H1 (cell line): Measurements from ENCODE around the gene KMT2A. TPM values are rescaled to one million over a fixed set of nuclear protein-coding genes. Genes with fewer than 3 reads are reported as not detected.

Source experiments
- CTCF ChIA-PET: fragments of 300-600 bp; sonication (Branson Sonifier 250); formaldehyde crosslinking; loops from one replicate; lab custom pipeline; 2021; ENCODE audit not compliant: partially characterized antibody; lab: Charles Lee
- POLR2A ChIA-PET: fragments of 300-600 bp; sonication (Branson Sonifier 250); formaldehyde crosslinking; loops from one replicate; lab custom pipeline; 2021; ENCODE audit warnings: inconsistent platforms; ENCODE audit not compliant: partially characterized antibody; lab: Charles Lee
- DNase-seq, 2 experiments: peaks; one replicate each; pipeline versions ENCODE4 v3.0.0 to v3.0.0-alpha.2; 2010 to 2022; ENCODE audit warnings: low spot score in 2 of 2, low read depth in 1 of 2, mixed read lengths in 1 of 2
- FAIRE-seq: peaks from 2 replicates; lab custom pipeline; 2011; peaks lifted over from hg19 to GRCh38; lab: Jason Lieb, UNC
- H2AFZ ChIP-seq: 2 replicates; pipeline ENCODE4 v1.8.1; 2012; ENCODE audit warnings: low read length, inconsistent platforms
- H2AK5ac ChIP-seq: 2 replicates; pipeline ENCODE4 v1.6.1; 2013; ENCODE audit warnings: low read depth, low read length
- H2BK120ac ChIP-seq: replicated peaks from 2 replicates; pipeline ENCODE3; 2013; ENCODE audit warnings: low read depth, low read length, inconsistent platforms
- H2BK12ac ChIP-seq: 2 replicates; pipeline ENCODE4 v1.6.1; 2013; ENCODE audit warnings: low read depth, low read length
- H2BK15ac ChIP-seq: 2 replicates; pipeline ENCODE4 v1.6.1; 2013; ENCODE audit warnings: low read length
- H2BK20ac ChIP-seq: 2 replicates; pipeline ENCODE4 v1.6.1; 2013; ENCODE audit warnings: low read length
- H2BK5ac ChIP-seq: 2 replicates; pipeline ENCODE4 v1.6.1; 2013; ENCODE audit warnings: low read depth, low read length
- H3K14ac ChIP-seq: 2 replicates; pipeline ENCODE4 v1.6.1; 2013; ENCODE audit warnings: inconsistent platforms; ENCODE audit not compliant: insufficient read length
- H3K18ac ChIP-seq: 2 replicates; pipeline ENCODE4 v1.6.1; 2013; ENCODE audit warnings: low read length; ENCODE audit errors: extremely low read depth
- H3K23ac ChIP-seq: 2 replicates; pipeline ENCODE4 v1.6.1; 2013; ENCODE audit warnings: inconsistent platforms; ENCODE audit not compliant: insufficient read length
- H3K23me2 ChIP-seq: 2 replicates; pipeline ENCODE4 v1.6.1; 2013; ENCODE audit warnings: low read depth, low read length
- H3K27ac ChIP-seq: 2 replicates; pipeline ENCODE4 v1.6.1; 2011; ENCODE audit warnings: low read depth, low read length, inconsistent platforms
- H3K27me3 ChIP-seq, 4 experiments: replicated peaks in 1 of 4; 1 replicate in 1 of 4; 2 replicates in 3 of 4; pipeline versions ENCODE4 v1.6.1 to v1.8.1; 2011 to 2013; ENCODE audit warnings: low read length in 3 of 4, mild to moderate bottlenecking in 3 of 4, inconsistent platforms in 2 of 4, mixed read lengths in 2 of 4, moderate library complexity in 1 of 4; ENCODE audit not compliant: control insufficient read depth in 3 of 4, insufficient read depth in 3 of 4; ENCODE audit errors: extremely low read depth in 1 of 4
- H3K36me3 ChIP-seq, 4 experiments: 2 replicates each; pipeline versions ENCODE4 v1.6.1 to v1.8.1; 2011 to 2013; ENCODE audit warnings: mild to moderate bottlenecking in 4 of 4, low read length in 3 of 4, moderate library complexity in 2 of 4, control low read depth in 1 of 4, inconsistent platforms in 1 of 4; ENCODE audit not compliant: insufficient read depth in 4 of 4, control insufficient read depth in 2 of 4
- H3K4ac ChIP-seq: replicated peaks from 2 replicates; pipeline ENCODE3; 2013; ENCODE audit warnings: low read length, low read depth, mixed read lengths, inconsistent platforms; ENCODE audit not compliant: insufficient read length
- H3K4me1 ChIP-seq, 4 experiments: replicated peaks in 1 of 4; 1 replicate in 1 of 4; 2 replicates in 3 of 4; pipeline versions ENCODE4 v1.6.1 to v1.8.1; 2011 to 2013; ENCODE audit warnings: low read length in 3 of 4, inconsistent platforms in 2 of 4, mixed read lengths in 1 of 4; ENCODE audit not compliant: insufficient read depth in 4 of 4, control insufficient read depth in 3 of 4
- H3K4me2 ChIP-seq, 2 experiments: 2 replicates each; pipeline versions ENCODE4 v1.6.1 to v1.8.1; 2011 to 2013; ENCODE audit warnings: low read depth in 2 of 2, low read length in 2 of 2, control low read depth in 1 of 2, inconsistent platforms in 1 of 2, mild to moderate bottlenecking in 1 of 2; ENCODE audit not compliant: insufficient read depth in 1 of 2
- H3K4me3 ChIP-seq, 4 experiments: fragments of 200-600, 300-600 bp in 1 of 4; sonication (generic), shearing (Covaris generic), sonication (Bioruptor Twin) in 1 of 4; 2 replicates each; pipeline versions ENCODE4 v1.5.1 to v1.8.1; 2011 to 2016; ENCODE audit warnings: low read length in 4 of 4, low read depth in 3 of 4, control low read depth in 2 of 4, inconsistent platforms in 2 of 4, mild to moderate bottlenecking in 2 of 4, mixed read lengths in 1 of 4, moderate library complexity in 1 of 4; ENCODE audit not compliant: insufficient read depth in 2 of 4; ENCODE audit errors: extremely low read depth in 1 of 4
- H3K56ac ChIP-seq: replicated peaks from 2 replicates; pipeline ENCODE3; 2013; ENCODE audit warnings: low read depth, mild to moderate bottlenecking, mixed read lengths, low read length, inconsistent platforms; ENCODE audit not compliant: insufficient read length
- H3K79me1 ChIP-seq: 2 replicates; pipeline ENCODE4 v1.6.1; 2013; ENCODE audit warnings: low read depth, low read length, control low read depth
- H3K79me2 ChIP-seq, 2 experiments: 2 replicates each; pipeline versions ENCODE4 v1.6.1 to v1.8.1; 2012 to 2013; ENCODE audit warnings: low read length in 2 of 2, mild to moderate bottlenecking in 2 of 2, inconsistent platforms in 1 of 2; ENCODE audit not compliant: insufficient read depth in 2 of 2, control insufficient read depth in 1 of 2
- H3K9ac ChIP-seq, 4 experiments: replicated peaks in 1 of 4; 1 replicate in 1 of 4; 2 replicates in 3 of 4; pipeline versions ENCODE4 v1.6.1 to v1.8.1; 2011 to 2013; ENCODE audit warnings: low read depth in 3 of 4, low read length in 3 of 4, control low read depth in 2 of 4, mild to moderate bottlenecking in 2 of 4, moderate library complexity in 2 of 4, inconsistent platforms in 1 of 4; ENCODE audit errors: extremely low read depth in 1 of 4
- H3K9me3 ChIP-seq, 2 experiments: 2 replicates each; pipeline versions ENCODE4 v1.6.1 to v1.8.1; 2012 to 2013; ENCODE audit warnings: mild to moderate bottlenecking in 2 of 2, moderate library complexity in 2 of 2, control low read depth in 1 of 2, inconsistent platforms in 1 of 2, low read depth in 1 of 2, low read length in 1 of 2, mixed read lengths in 1 of 2; ENCODE audit not compliant: insufficient read depth in 2 of 2
- H4K20me1 ChIP-seq, 2 experiments: replicated peaks in 1 of 2; 2 replicates each; pipeline versions ENCODE3 to v1.8.1; 2011 to 2013; ENCODE audit warnings: inconsistent platforms in 2 of 2, low read length in 2 of 2, mild to moderate bottlenecking in 1 of 2; ENCODE audit not compliant: insufficient read depth in 2 of 2, control insufficient read depth in 1 of 2
- H4K5ac ChIP-seq: 2 replicates; pipeline ENCODE4 v1.6.1; 2013; ENCODE audit warnings: low read length, low read depth, mixed read lengths, inconsistent platforms; ENCODE audit not compliant: insufficient read length
- H4K8ac ChIP-seq: 2 replicates; pipeline ENCODE4 v1.8.0; 2013; ENCODE audit warnings: mild to moderate bottlenecking, moderate library complexity, low read length, inconsistent platforms; ENCODE audit not compliant: insufficient read depth; ENCODE audit errors: extremely low read depth
- H4K91ac ChIP-seq: replicated peaks from 2 replicates; pipeline ENCODE3; 2013; ENCODE audit warnings: low read length, mixed read lengths, inconsistent platforms; ENCODE audit not compliant: insufficient read length
- BACH1 ChIP-seq: IDR thresholded peaks from 2 replicates; pipeline ENCODE4 v1.6.1; 2012; ENCODE audit warnings: low read length, improper control_type of control experiment
- CBX5 ChIP-seq: fragments of 300-800, 300-1000 bp; sonication (generic); IDR thresholded peaks from 2 replicates; pipeline ENCODE4 v1.7.1; 2016; ENCODE audit warnings: antibody characterized with exemption, low read length, low read depth
- CEBPB ChIP-seq: IDR thresholded peaks from 2 replicates; pipeline ENCODE4 v1.6.1; 2012; ENCODE audit warnings: low read depth, low read length
- CHD2 ChIP-seq: IDR thresholded peaks from 2 replicates; pipeline ENCODE4 v1.6.1; 2012; ENCODE audit warnings: low read length, improper control_type of control experiment
- EGR1 ChIP-seq: IDR thresholded peaks from 2 replicates; pipeline ENCODE4 v1.6.1; 2011; ENCODE audit warnings: low read depth, low read length, borderline replicate concordance
- FOSL1 ChIP-seq: IDR thresholded peaks from 2 replicates; pipeline ENCODE4 v1.6.1; 2011; ENCODE audit warnings: mild to moderate bottlenecking, low read depth, low read length, moderate library complexity; ENCODE audit not compliant: insufficient read depth
- GABPA ChIP-seq: IDR thresholded peaks from 2 replicates; pipeline ENCODE4 v1.6.1; 2011; ENCODE audit warnings: mild to moderate bottlenecking, low read length, moderate library complexity, borderline replicate concordance; ENCODE audit not compliant: insufficient read depth
- HDAC2 ChIP-seq, 2 experiments: fragments of 300-600 bp in 1 of 2; sonication (generic) in 1 of 2; IDR thresholded peaks; 2 replicates each; pipeline ENCODE4 v1.6.1; 2011 to 2012; ENCODE audit warnings: low read depth in 2 of 2, low read length in 2 of 2, mild to moderate bottlenecking in 2 of 2, moderate library complexity in 2 of 2, borderline replicate concordance in 1 of 2, inconsistent platforms in 1 of 2
- POLR2A ChIP-seq, 2 experiments: IDR thresholded peaks; 1 replicate in 1 of 2; 2 replicates in 1 of 2; pipeline ENCODE4 v1.6.1; 2011; ENCODE audit warnings: low read depth in 2 of 2, low read length in 2 of 2, mild to moderate bottlenecking in 2 of 2; ENCODE audit errors: control extremely low read depth in 1 of 2
- SP1 ChIP-seq: IDR thresholded peaks from 2 replicates; pipeline ENCODE4 v1.6.1; 2011; ENCODE audit warnings: low read depth, low read length
- SUZ12 ChIP-seq: fragments of 200-600 bp; sonication (generic); IDR thresholded peaks from 2 replicates; pipeline ENCODE4 v1.6.1; 2012; ENCODE audit warnings: mild to moderate bottlenecking, inconsistent platforms, low read length, moderate library complexity, mixed read lengths
- TBP ChIP-seq: IDR thresholded peaks from 2 replicates; pipeline ENCODE4 v1.6.1; 2011; ENCODE audit warnings: low read depth, low read length, improper control_type of control experiment
- WGBS, 2 experiments: shearing (Covaris generic) in 1 of 2; methylation state at CpG; one replicate each; pipeline versions ENCODE4 v1.1.6 to v1.1.7; 2013 to 2015; ENCODE audit warnings: low lambda C conversion rate in 2 of 2, mixed read lengths in 2 of 2, inconsistent platforms in 1 of 2, low coverage in 1 of 2, missing lambda C conversion rate in 1 of 2; ENCODE audit not compliant: insufficient replicate concordance in 2 of 2, insufficient coverage in 1 of 2, insufficient read length in 1 of 2; ENCODE audit errors: extremely low coverage in 1 of 2, missing lambda C conversion rate in 1 of 2; 5-methylcytosine and 5-hydroxymethylcytosine counted together
- polyA plus RNA-seq, 7 experiments: library from polyadenylated mRNA; depleted of rRNA in 3 of 7; stranded (reverse) in 5 of 7; unstranded in 2 of 7; fragments of >200 nt in 5 of 7; fragments of 200-250 nt in 2 of 7; gene quantifications; 1 replicate in 5 of 7; 2 replicates in 1 of 7; 4 replicates in 1 of 7; pipeline versions ENCODE4 v1.2.1 to v1.2.3, GENCODE V29; 2011 to 2013; ENCODE audit warnings: missing spikeins in 2 of 7, mixed read lengths in 2 of 7
- total RNA-seq: library from RNA; stranded (reverse); fragmentation: NEBNext Ultra II Directional; extraction: Animal tissue kit (Norgen Biotek cat#: 25700); gene quantifications from 2 replicates; pipeline ENCODE4 v1.2.1, GENCODE V29; 2021
- TF ChIP-seq, protein P1 (sequence below): IDR thresholded peaks from 2 replicates; pipeline ENCODE4 v1.6.1; 2012; ENCODE audit warnings: low read length, inconsistent platforms

Gene KMT2A
- total and polyA plus RNA-seq, 2 of the 8 experiments (the other 6 are each of a cell fraction or from before 2014, with no cell fraction given) = 35.9 to 62.1 TPM

DNA sequence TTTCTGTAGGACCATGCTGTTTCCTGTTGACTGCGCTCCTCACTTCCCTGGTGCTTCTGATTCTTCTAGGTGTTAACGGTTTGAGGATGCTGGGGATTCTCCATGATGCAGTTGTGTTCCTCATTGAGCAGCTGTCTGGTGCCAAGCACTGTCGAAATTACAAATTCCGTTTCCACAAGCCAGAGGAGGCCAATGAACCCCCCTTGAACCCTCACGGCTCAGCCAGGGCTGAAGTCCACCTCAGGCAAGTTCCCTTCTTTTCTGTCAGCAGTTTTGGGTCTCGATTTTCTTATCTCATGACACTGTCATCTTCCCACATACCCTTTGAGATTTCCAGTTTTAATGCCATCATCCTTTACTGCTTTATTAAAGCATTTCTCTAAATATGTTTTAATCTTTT, 83.3 kb downstream of the KMT2A start:
- no peak overlapping the region for H2BK5ac ChIP-seq
- no peak overlapping the region for H3K4me2 ChIP-seq
- no peak overlapping the region for H3K56ac ChIP-seq
- H3K79me1 ChIP-seq = no peaks in the 10 kb centered on the region
- H4K5ac ChIP-seq = no peak overlapping the region
- no peaks in the 10 kb centered on the region for H3K9me3 ChIP-seq
- no peak for DNase-seq
- H3K27me3 ChIP-seq = no peaks in the 10 kb centered on the region
- no peaks in the 10 kb centered on the region for H3K23me2 ChIP-seq
- H3K9ac ChIP-seq = no peak overlapping the region
- H3K27ac ChIP-seq = no peak overlapping the region
- no peak overlapping the region for H2BK120ac ChIP-seq
- no peak overlapping the region for H3K14ac ChIP-seq
- no peaks in the 10 kb centered on the region for H3K4me1 ChIP-seq
- peaks cover 0 to 7% of the 10 kb centered on the region in 2 experiments for H4K20me1 ChIP-seq
- 94% methylated on average over 6 of the region's 6 CpGs; no CpG with 5 or more reads in 1 of the 2 experiments for WGBS, 2 experiments
- peaks cover 10 to 89% (median 70%) of the 10 kb centered on the region in 4 experiments for H3K36me3 ChIP-seq
- H2AK5ac ChIP-seq = no peak overlapping the region
- H2BK15ac ChIP-seq = no peak overlapping the region
- no peaks in the 10 kb centered on the region for H3K79me2 ChIP-seq
- H2BK12ac ChIP-seq = no peak overlapping the region
- POLR2A ChIA-PET = interaction anchor here (1.5 kb wide), 1 partner anchor 9 kb away, joined by 3 read pairs; no protein-coding TSS in a partner anchor
- CTCF ChIA-PET = interaction anchor here (1.6 kb wide), 1 partner anchor 31 kb away, joined by 5 read pairs; no protein-coding TSS in a partner anchor
- no peak overlapping the region for H4K8ac ChIP-seq
- no peak overlapping the region for H3K18ac ChIP-seq
- H3K4ac ChIP-seq = no peak overlapping the region
- H3K23ac ChIP-seq = no peak overlapping the region
- no peak for FAIRE-seq
- no peak overlapping the region for H3K4me3 ChIP-seq
- no peak overlapping the region for H2AFZ ChIP-seq
- H4K91ac ChIP-seq = no peak overlapping the region
- H2BK20ac ChIP-seq = no peak overlapping the region
- TF ChIP-seq SP1 (no peak), BACH1 (no peak), HDAC2 (IDR thresholded peaks at IDR 0.05; ENCODE audit: borderline replicate concordance in 1 of 2, low read depth in 2 of 2, low read length in 2 of 2) (no peak), TBP (no peak), EGR1 (no peak), SUZ12 (no peak), POLR2A (IDR thresholded peaks at IDR 0.05; ENCODE audit: control extremely low read depth in 1 of 2, low read depth in 2 of 2, low read length in 2 of 2) (no peak), CEBPB (no peak), FOSL1 (no peak), CBX5 (no peak), CHD2 (no peak), GABPA (no peak)
- TF ChIP-seq, protein P1, sequence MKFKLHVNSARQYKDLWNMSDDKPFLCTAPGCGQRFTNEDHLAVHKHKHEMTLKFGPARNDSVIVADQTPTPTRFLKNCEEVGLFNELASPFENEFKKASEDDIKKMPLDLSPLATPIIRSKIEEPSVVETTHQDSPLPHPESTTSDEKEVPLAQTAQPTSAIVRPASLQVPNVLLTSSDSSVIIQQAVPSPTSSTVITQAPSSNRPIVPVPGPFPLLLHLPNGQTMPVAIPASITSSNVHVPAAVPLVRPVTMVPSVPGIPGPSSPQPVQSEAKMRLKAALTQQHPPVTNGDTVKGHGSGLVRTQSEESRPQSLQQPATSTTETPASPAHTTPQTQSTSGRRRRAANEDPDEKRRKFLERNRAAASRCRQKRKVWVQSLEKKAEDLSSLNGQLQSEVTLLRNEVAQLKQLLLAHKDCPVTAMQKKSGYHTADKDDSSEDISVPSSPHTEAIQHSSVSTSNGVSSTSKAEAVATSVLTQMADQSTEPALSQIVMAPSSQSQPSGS = no peak
